ENCODE results near the gene COL4A1.

- TF ChIP-seq GATA2 (IDR thresholded peaks at IDR 0.05; ENCODE audit: low read depth, low read length) (no peak), GATA3 (IDR thresholded peaks at IDR 0.05; ENCODE audit: low read depth, low read length) (no peak)
Measured at GRCh38 chr13:110107568-110108347, 199.2 kb downstream of the COL4A1 start.

Data from SH-SY5Y (cell line).